K562 (cell line): ENCODE results near the gene DENND6B. TPM values are rescaled to one million over a fixed set of nuclear protein-coding genes. Genes with fewer than 3 reads are reported as not detected.

ENCODE experiments used
- CTBP1 ChIP-seq: fragments of 450-650 bp; IDR thresholded peaks from 2 replicates; pipeline ENCODE4 v1.6.1; 2016; ENCODE audit warnings: borderline replicate concordance
- CXXC5 ChIP-seq: fragments of 250-450 bp; sonication (Bioruptor Pico); IDR thresholded peaks from 2 replicates; pipeline ENCODE4 v1.8.0; 2022; ENCODE audit warnings: inconsistent platforms, mild to moderate bottlenecking, moderate library complexity
- FUS ChIP-seq: fragments of 200-400 bp; formaldehyde crosslinking; optimal IDR thresholded peaks from 2 replicates; pipeline ENCODE3; 2017; ENCODE audit warnings: low read depth, low read length
- GATAD2B ChIP-seq: fragments of 450-650 bp; IDR thresholded peaks from 2 replicates; pipeline ENCODE4 v1.6.1; 2017; ENCODE audit warnings: mild to moderate bottlenecking, borderline replicate concordance
- IRF2 ChIP-seq: sonication (generic); formaldehyde crosslinking; IDR thresholded peaks from 2 replicates; pipeline ENCODE4 v1.8.1; 2022; ENCODE audit warnings: mild to moderate bottlenecking, missing genetic modification reagents
- MCM2 ChIP-seq: fragments of 450-650 bp; IDR thresholded peaks from 2 replicates; pipeline ENCODE4 v1.6.1; 2017; ENCODE audit warnings: low read depth, mild to moderate bottlenecking
- MXI1 ChIP-seq: IDR thresholded peaks from 2 replicates; pipeline ENCODE4 v1.6.1; 2011; ENCODE audit warnings: low read depth, mild to moderate bottlenecking, improper control_type of control experiment, low read length
- NRF1 ChIP-seq, 2 experiments: fragments of 450-650 bp; IDR thresholded peaks in 1 of 2; conservative IDR thresholded peaks in 1 of 2; 2 replicates each; pipeline ENCODE4 v1.6.1; 2014; ENCODE audit warnings: mild to moderate bottlenecking in 2 of 2
- PHF8 ChIP-seq: fragments of 200-600 bp; sonication (generic); IDR thresholded peaks from 2 replicates; pipeline ENCODE4 v1.6.1; 2012; ENCODE audit warnings: mixed run types, mild to moderate bottlenecking, inconsistent platforms, low read length, moderate library complexity, borderline replicate concordance
- polyA plus RNA-seq, 8 experiments: library from polyadenylated mRNA; depleted of rRNA in 4 of 8; stranded (reverse) in 5 of 8; unstranded in 3 of 8; fragments of >200 nt; fragmentation: Nextera tagmentation in 2 of 8; fragmentation: Illumina TruSeq in 1 of 8; extraction: Ambion mirVana in 2 of 8; extraction: Trizol in 1 of 8; gene quantifications; 2 replicates each; pipeline versions ENCODE4 v1.2.1 to v1.2.3, GENCODE V29; 2011 to 2014; ENCODE audit warnings: inconsistent platforms in 1 of 8, missing spikeins in 1 of 8
- total RNA-seq, 7 experiments: library from RNA; depleted of rRNA in 6 of 7; stranded (reverse); fragments of >200 nt in 6 of 7; fragmentation: Illumina TruSeq in 2 of 7; extraction: Trizol in 2 of 7; gene quantifications; 2 replicates each; pipeline versions ENCODE4 v1.2.1 to v1.2.3, GENCODE V29; 2011 to 2021; ENCODE audit warnings: low replicate concordance in 1 of 7
- TF ChIP-seq, protein P1 (sequence below): fragments of 450-650 bp; IDR thresholded peaks from 2 replicates; pipeline ENCODE4 v1.6.1; 2016; ENCODE audit warnings: antibody characterized with exemption
- TF ChIP-seq, protein P2 (sequence below): fragments of 200-800 bp; sonication (Bioruptor generic); IDR thresholded peaks from 2 replicates; pipeline ENCODE4 v1.6.1; 2017; ENCODE audit warnings: missing genetic modification characterization, missing compliant biosample characterization
- TF ChIP-seq, protein P3 (sequence below), 2 experiments: fragments of 450-650 bp; formaldehyde crosslinking in 1 of 2; IDR thresholded peaks; 2 replicates each; pipeline versions ENCODE4 v1.4.0 to v1.6.1; 2014 to 2020; ENCODE audit warnings: mild to moderate bottlenecking in 2 of 2, borderline replicate concordance in 1 of 2, low read depth in 1 of 2
- TF ChIP-seq, protein P4 (sequence below): sonication (generic); formaldehyde crosslinking; IDR thresholded peaks from 2 replicates; pipeline ENCODE4 v1.8.0; 2023; ENCODE audit warnings: mild to moderate bottlenecking, missing genetic modification reagents

Gene DENND6B
- total and polyA plus RNA-seq, 9 of the 15 experiments (the other 6 are each of a cell fraction or from before 2014, with no cell fraction given): 0.07 to 3.7 (median 1.5) TPM

DNA sequence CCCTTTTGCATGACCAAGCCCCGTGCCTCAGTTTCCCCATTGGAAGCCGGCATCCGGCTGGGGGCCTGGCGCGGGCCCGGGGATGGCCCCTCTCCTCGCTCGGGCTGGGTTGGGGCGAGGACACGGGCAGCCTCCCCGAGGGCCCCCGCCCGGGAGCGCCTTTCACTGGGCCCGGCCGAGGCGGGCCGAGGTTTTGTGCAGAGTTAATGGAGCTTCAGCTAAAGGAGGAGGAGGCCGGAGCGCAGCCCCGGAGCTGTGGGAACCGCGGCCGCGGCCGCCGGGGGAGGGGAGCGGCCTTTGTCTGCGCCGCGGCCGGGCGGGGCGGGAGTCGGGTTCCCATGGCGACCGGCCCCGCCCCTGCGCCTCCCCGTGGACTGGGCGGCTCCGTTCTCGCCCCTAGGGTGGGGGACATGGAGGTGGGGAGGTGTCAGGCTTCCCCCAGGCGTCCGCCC, 55.3 kb downstream of the DENND6B start (continued):
- TF ChIP-seq, protein P1, sequence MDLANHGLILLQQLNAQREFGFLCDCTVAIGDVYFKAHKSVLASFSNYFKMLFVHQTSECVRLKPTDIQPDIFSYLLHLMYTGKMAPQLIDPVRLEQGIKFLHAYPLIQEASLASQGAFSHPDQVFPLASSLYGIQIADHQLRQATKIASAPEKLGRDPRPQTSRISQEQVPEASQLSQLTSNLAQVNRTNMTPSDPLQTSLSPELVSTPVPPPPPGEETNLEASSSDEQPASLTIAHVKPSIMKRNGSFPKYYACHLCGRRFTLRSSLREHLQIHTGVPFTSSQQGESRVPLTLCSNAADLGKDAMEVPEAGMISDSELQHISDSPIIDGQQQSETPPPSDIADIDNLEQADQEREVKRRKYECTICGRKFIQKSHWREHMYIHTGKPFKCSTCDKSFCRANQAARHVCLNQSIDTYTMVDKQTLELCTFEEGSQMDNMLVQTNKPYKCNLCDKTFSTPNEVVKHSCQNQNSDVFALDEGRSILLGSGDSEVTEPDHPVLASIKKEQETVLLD: no peak
- TF ChIP-seq PHF8 (no peak), IRF2 (CRISPR knock-in tag) (no peak), CTBP1 (peak; percentile 63), NRF1 (conservative IDR thresholded peaks at IDR 0.05 in 1 of 2, IDR thresholded peaks at IDR 0.05 in 1 of 2) (peak in 1 of 2 experiments; percentile 24; a peak in 2 of 4 replicates), GATAD2B (0 out of 2 replicates have a peak, but pooled peaks have one; percentile 14), CXXC5 (CRISPR knock-in tag) (peak; percentile 82), MCM2 (no peak), FUS (no peak), MXI1 (peak; percentile 81)
- TF ChIP-seq, protein P2, sequence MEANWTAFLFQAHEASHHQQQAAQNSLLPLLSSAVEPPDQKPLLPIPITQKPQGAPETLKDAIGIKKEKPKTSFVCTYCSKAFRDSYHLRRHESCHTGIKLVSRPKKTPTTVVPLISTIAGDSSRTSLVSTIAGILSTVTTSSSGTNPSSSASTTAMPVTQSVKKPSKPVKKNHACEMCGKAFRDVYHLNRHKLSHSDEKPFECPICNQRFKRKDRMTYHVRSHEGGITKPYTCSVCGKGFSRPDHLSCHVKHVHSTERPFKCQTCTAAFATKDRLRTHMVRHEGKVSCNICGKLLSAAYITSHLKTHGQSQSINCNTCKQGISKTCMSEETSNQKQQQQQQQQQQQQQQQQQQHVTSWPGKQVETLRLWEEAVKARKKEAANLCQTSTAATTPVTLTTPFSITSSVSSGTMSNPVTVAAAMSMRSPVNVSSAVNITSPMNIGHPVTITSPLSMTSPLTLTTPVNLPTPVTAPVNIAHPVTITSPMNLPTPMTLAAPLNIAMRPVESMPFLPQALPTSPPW (CRISPR knock-in tag): peak; percentile 62
- TF ChIP-seq, protein P3, sequence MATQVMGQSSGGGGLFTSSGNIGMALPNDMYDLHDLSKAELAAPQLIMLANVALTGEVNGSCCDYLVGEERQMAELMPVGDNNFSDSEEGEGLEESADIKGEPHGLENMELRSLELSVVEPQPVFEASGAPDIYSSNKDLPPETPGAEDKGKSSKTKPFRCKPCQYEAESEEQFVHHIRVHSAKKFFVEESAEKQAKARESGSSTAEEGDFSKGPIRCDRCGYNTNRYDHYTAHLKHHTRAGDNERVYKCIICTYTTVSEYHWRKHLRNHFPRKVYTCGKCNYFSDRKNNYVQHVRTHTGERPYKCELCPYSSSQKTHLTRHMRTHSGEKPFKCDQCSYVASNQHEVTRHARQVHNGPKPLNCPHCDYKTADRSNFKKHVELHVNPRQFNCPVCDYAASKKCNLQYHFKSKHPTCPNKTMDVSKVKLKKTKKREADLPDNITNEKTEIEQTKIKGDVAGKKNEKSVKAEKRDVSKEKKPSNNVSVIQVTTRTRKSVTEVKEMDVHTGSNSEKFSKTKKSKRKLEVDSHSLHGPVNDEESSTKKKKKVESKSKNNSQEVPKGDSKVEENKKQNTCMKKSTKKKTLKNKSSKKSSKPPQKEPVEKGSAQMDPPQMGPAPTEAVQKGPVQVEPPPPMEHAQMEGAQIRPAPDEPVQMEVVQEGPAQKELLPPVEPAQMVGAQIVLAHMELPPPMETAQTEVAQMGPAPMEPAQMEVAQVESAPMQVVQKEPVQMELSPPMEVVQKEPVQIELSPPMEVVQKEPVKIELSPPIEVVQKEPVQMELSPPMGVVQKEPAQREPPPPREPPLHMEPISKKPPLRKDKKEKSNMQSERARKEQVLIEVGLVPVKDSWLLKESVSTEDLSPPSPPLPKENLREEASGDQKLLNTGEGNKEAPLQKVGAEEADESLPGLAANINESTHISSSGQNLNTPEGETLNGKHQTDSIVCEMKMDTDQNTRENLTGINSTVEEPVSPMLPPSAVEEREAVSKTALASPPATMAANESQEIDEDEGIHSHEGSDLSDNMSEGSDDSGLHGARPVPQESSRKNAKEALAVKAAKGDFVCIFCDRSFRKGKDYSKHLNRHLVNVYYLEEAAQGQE (IDR thresholded peaks at IDR 0.05; ENCODE audit: borderline replicate concordance): peak; percentile 36; the same call in 1 of the 2 replicates
- TF ChIP-seq, protein P3 (CRISPR knock-in tag; IDR thresholded peaks at IDR 0.05; ENCODE audit: low read depth): peak; percentile 51; the same call in 1 of the 2 replicates
- TF ChIP-seq, protein P4, sequence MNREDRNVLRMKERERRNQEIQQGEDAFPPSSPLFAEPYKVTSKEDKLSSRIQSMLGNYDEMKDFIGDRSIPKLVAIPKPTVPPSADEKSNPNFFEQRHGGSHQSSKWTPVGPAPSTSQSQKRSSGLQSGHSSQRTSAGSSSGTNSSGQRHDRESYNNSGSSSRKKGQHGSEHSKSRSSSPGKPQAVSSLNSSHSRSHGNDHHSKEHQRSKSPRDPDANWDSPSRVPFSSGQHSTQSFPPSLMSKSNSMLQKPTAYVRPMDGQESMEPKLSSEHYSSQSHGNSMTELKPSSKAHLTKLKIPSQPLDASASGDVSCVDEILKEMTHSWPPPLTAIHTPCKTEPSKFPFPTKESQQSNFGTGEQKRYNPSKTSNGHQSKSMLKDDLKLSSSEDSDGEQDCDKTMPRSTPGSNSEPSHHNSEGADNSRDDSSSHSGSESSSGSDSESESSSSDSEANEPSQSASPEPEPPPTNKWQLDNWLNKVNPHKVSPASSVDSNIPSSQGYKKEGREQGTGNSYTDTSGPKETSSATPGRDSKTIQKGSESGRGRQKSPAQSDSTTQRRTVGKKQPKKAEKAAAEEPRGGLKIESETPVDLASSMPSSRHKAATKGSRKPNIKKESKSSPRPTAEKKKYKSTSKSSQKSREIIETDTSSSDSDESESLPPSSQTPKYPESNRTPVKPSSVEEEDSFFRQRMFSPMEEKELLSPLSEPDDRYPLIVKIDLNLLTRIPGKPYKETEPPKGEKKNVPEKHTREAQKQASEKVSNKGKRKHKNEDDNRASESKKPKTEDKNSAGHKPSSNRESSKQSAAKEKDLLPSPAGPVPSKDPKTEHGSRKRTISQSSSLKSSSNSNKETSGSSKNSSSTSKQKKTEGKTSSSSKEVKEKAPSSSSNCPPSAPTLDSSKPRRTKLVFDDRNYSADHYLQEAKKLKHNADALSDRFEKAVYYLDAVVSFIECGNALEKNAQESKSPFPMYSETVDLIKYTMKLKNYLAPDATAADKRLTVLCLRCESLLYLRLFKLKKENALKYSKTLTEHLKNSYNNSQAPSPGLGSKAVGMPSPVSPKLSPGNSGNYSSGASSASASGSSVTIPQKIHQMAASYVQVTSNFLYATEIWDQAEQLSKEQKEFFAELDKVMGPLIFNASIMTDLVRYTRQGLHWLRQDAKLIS (CRISPR knock-in tag): no peak
